ENCODE results near the gene KRTAP10-10. TPM values are rescaled to one million over a fixed set of nuclear protein-coding genes. Genes with fewer than 3 reads are reported as not detected.

Gene KRTAP10-10
- total and polyA plus RNA-seq, 2 of the 8 experiments (the other 6 are each of a cell fraction or from before 2014, with no cell fraction given) = not detected

- Histone ChIP-seq H3K4me2 (ENCODE audit: insufficient read depth in 1 of 2, low read depth in 2 of 2, low read length in 2 of 2) (no peak overlapping the region), H3K23me2 (ENCODE audit: low read depth, low read length) (0 out of 2 replicates have a peak, but pooled peaks cover 4% of the 10 kb centered on the region), H3K27ac (ENCODE audit: low read depth, low read length) (no peak overlapping the region), H2BK15ac (ENCODE audit: low read length) (no peak overlapping the region), H3K79me1 (ENCODE audit: low read depth, low read length) (no peaks in the 10 kb centered on the region), H3K27me3 (replicated peaks in 1 of 4; ENCODE audit: control insufficient read depth in 3 of 4, extremely low read depth in 1 of 4, insufficient read depth in 3 of 4, low read length in 3 of 4) (no peaks in the 10 kb centered on the region), H3K4ac (replicated peaks; ENCODE audit: insufficient read length, low read depth, low read length) (no peak overlapping the region), H3K79me2 (ENCODE audit: control insufficient read depth in 1 of 2, insufficient read depth in 2 of 2, low read length in 2 of 2) (no peaks in the 10 kb centered on the region), H2AK5ac (ENCODE audit: low read depth, low read length) (no peak overlapping the region), H2BK5ac (ENCODE audit: low read depth, low read length) (no peak overlapping the region), H3K4me1 (replicated peaks in 1 of 4; ENCODE audit: control insufficient read depth in 3 of 4, insufficient read depth in 4 of 4, low read length in 3 of 4) (peaks cover 2 to 15% (median 6%) of the 10 kb centered on the region in 4 experiments), H4K8ac (ENCODE audit: extremely low read depth, insufficient read depth, low read length) (no peak overlapping the region), H4K20me1 (replicated peaks in 1 of 2; ENCODE audit: control insufficient read depth in 1 of 2, insufficient read depth in 2 of 2, low read length in 2 of 2) (no peaks in the 10 kb centered on the region), H2BK20ac (ENCODE audit: low read length) (no peak overlapping the region), H3K56ac (replicated peaks; ENCODE audit: insufficient read length, low read depth, low read length) (no peak overlapping the region), H3K18ac (ENCODE audit: extremely low read depth, low read length) (no peak overlapping the region; the same call in 1 of the 2 replicates), H3K9ac (replicated peaks in 1 of 4; ENCODE audit: extremely low read depth in 1 of 4, low read depth in 3 of 4, low read length in 3 of 4) (no peak overlapping the region), H3K4me3 (ENCODE audit: extremely low read depth in 1 of 4, insufficient read depth in 2 of 4, low read depth in 3 of 4, low read length in 4 of 4) (no peak overlapping the region), H4K91ac (replicated peaks; ENCODE audit: insufficient read length, low read length) (no peak overlapping the region), H3K23ac (ENCODE audit: insufficient read length) (no peak overlapping the region), H3K9me3 (ENCODE audit: insufficient read depth in 2 of 2, low read depth in 1 of 2, low read length in 1 of 2) (no peaks in the 10 kb centered on the region), H4K5ac (ENCODE audit: insufficient read length, low read depth, low read length) (no peak overlapping the region), H3K36me3 (ENCODE audit: control insufficient read depth in 2 of 4, insufficient read depth in 4 of 4, low read length in 3 of 4) (no peaks in the 10 kb centered on the region; a peak in 1 of 8 replicates), H2AFZ (ENCODE audit: low read length) (no peak overlapping the region), H2BK120ac (replicated peaks; ENCODE audit: low read depth, low read length) (no peak overlapping the region), H3K14ac (ENCODE audit: insufficient read length) (no peak overlapping the region), H2BK12ac (ENCODE audit: low read depth, low read length) (0 out of 2 replicates have a peak overlapping the region, but pooled peaks have one; percentile 29)
- FAIRE-seq (no peak), DNase-seq (ENCODE audit: low read depth in 1 of 2, low spot score in 2 of 2) (peak in 1 of 2 experiments; percentile 43)
- POLR2A ChIA-PET (ENCODE audit: partially characterized antibody) = no interaction called here
- CTCF ChIA-PET (ENCODE audit: partially characterized antibody) = no interaction called here
- WGBS, 2 experiments (ENCODE audit: extremely low coverage in 1 of 2, insufficient coverage in 1 of 2, insufficient read length in 1 of 2, insufficient replicate concordance in 2 of 2, low coverage in 1 of 2, low lambda C conversion rate in 2 of 2, missing lambda C conversion rate in 1 of 2) = 90% methylated on average over 10 of the region's 10 CpGs; no CpG with 5 or more reads in 1 of the 2 experiments
- no peak for TF ChIP-seq SAP30 (IDR thresholded peaks at IDR 0.05; ENCODE audit: insufficient read depth, insufficient replicate concordance, low read length)
- no peak for TF ChIP-seq CTCF (IDR thresholded peaks at IDR 0.05; ENCODE audit: control extremely low read depth in 1 of 3, insufficient read depth in 1 of 3, low read depth in 1 of 3, low read length in 3 of 3)
- no peak for TF ChIP-seq ZNF274 (IDR thresholded peaks at IDR 0.05; ENCODE audit: borderline replicate concordance, extremely low read depth, low read length)
- TF ChIP-seq TAF7 (optimal IDR thresholded peaks at IDR 0.05; ENCODE audit: borderline replicate concordance, low read depth, low read length) = no peak
- no peak for TF ChIP-seq JUND (IDR thresholded peaks at IDR 0.05; ENCODE audit: low read length)
- no peak for TF ChIP-seq SIN3A (conservative IDR thresholded peaks at IDR 0.05 in 1 of 2, IDR thresholded peaks at IDR 0.05 in 1 of 2; ENCODE audit: low read depth in 1 of 2, low read length in 2 of 2)
- no peak for TF ChIP-seq PHF8 (conservative IDR thresholded peaks at IDR 0.05; ENCODE audit: low read depth, low read length)
- TF ChIP-seq POLR2AphosphoS5 (IDR thresholded peaks at IDR 0.05; ENCODE audit: low read depth, low read length) = no peak
- TF ChIP-seq SIX5 (IDR thresholded peaks at IDR 0.05; ENCODE audit: low read depth, low read length) = no peak
- no peak for TF ChIP-seq NRF1 (IDR thresholded peaks at IDR 0.05; ENCODE audit: low read depth, low read length)
- TF ChIP-seq EZH2 (IDR thresholded peaks at IDR 0.05; ENCODE audit: low read depth, low read length, severe bottlenecking) = no peak
Measured at GRCh38 chr21:44590311-44590721, 46.8 kb upstream of the KRTAP10-10 start.

Data from H1 (cell line).